Bronchial epithelial cell (primary cell): Measurements from ENCODE around the gene MBTD1. TPM values are rescaled to one million over a fixed set of nuclear protein-coding genes. Genes with fewer than 3 reads are reported as not detected.

Source experiments
- DNase-seq: peaks from one replicate; pipeline ENCODE4 v3.0.0-alpha.2; 2010; ENCODE audit warnings: low read depth
- FAIRE-seq: peaks from 2 replicates; lab custom pipeline; 2011; peaks lifted over from hg19 to GRCh38; lab: Jason Lieb, UNC
- H3K27me3 ChIP-seq: 2 replicates; pipeline ENCODE4 v1.5.1; 2011; ENCODE audit warnings: low read length; ENCODE audit not compliant: control insufficient read depth, insufficient read depth
- H3K36me3 ChIP-seq: 2 replicates; pipeline ENCODE4 v1.5.1; 2011; ENCODE audit warnings: low read length; ENCODE audit not compliant: control insufficient read depth, insufficient read depth
- H3K4me3 ChIP-seq: 2 replicates; pipeline ENCODE4 v1.5.1; 2011; ENCODE audit warnings: mild to moderate bottlenecking, low read depth, low read length, control low read depth
- CTCF ChIP-seq: IDR thresholded peaks from 2 replicates; pipeline ENCODE4 v1.5.1; 2011; ENCODE audit warnings: mild to moderate bottlenecking, moderate library complexity, low read length, control low read depth, inconsistent platforms; ENCODE audit not compliant: insufficient read depth, severe bottlenecking
- total RNA-seq: library from RNA; depleted of rRNA; stranded (reverse); fragments of >200 nt; gene quantifications from 2 replicates; pipeline ENCODE4 v1.2.1, GENCODE V29; 2014

MBTD1 gene
- total RNA-seq, 1 donor from 2014 or later = 10.5 TPM

DNA sequence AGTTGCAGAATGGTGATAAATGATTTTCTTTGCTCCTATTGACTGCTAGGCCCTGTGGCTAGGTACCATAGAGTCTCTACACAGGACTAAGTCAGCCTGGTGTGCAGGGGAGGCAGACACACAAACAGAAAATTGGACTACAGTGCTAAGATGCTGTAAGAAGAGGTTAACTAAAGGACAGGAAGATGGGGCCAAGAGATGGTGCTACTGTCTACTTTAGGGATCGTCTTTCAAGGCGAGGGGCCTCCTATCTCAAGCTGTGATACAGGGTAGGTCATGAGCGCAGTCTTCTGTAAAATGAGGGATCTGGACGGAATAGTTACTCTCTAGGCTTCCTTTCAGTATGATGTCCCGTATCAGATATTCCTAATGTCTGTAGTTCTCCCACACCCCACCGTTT lies 105.7 kb downstream of the MBTD1 start:
- FAIRE-seq (no peak), DNase-seq (no peak)
- H3K4me3 ChIP-seq = peak overlapping the region; percentile 58
- TF ChIP-seq CTCF = no peak
- H3K27me3 ChIP-seq = no peaks in the 10 kb centered on the region
- H3K36me3 ChIP-seq = peaks cover 5% of the 10 kb centered on the region

GRCh38 chr17:51153210-51154072 lies 106.4 kb downstream of the MBTD1 start, which contains the start of gene NME1:
NME1 (plus strand) TSS chr17:51153559; CDS start chr17:51155655, 2,096 bp downstream.
- Histone ChIP-seq H3K4me3 (peak within 1 kb of the TSS; percentile 58), H3K27me3 (no peaks in the 10 kb centered on the region), H3K36me3 (peaks cover 5% of the 10 kb centered on the region)
- TF ChIP-seq CTCF = peak; percentile 90
- DNase-seq = peak; percentile 99
- FAIRE-seq = no peak

DNA sequence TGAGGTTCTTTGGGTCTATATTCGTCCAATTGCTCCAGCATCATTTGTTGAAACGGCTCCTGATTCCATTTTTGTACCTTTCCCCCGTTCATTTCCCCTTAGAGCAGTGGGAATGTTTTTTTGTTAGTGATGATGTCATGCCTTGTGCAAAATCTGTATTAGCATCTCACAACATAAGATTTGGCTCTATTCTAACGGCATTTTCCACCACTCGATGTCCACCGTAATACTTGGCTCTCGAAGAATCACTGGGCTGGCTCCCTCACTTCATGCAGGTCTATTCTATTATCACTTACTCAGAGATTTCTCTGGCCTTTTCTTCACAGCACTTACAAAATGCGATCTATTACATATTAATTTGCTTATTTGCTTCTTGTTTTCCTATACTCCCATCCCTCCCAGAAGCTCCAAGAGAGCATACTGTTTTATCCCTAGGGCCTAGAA lies 107.1 kb downstream of the MBTD1 start:
- TF ChIP-seq CTCF = no peak
- no peak for FAIRE-seq
- no peaks in the 10 kb centered on the region for H3K27me3 ChIP-seq
- no peak overlapping the region for H3K4me3 ChIP-seq
- peaks cover 5% of the 10 kb centered on the region for H3K36me3 ChIP-seq
- DNase-seq = peak; percentile 29

GRCh38 chr17:51150932-51151331 lies 108.9 kb downstream of the MBTD1 start:
- no peak for TF ChIP-seq CTCF
- Histone ChIP-seq H3K4me3 (no peak overlapping the region), H3K27me3 (no peaks in the 10 kb centered on the region), H3K36me3 (no peaks in the 10 kb centered on the region)
- DNase-seq = no peak
- no peak for FAIRE-seq

DNA sequence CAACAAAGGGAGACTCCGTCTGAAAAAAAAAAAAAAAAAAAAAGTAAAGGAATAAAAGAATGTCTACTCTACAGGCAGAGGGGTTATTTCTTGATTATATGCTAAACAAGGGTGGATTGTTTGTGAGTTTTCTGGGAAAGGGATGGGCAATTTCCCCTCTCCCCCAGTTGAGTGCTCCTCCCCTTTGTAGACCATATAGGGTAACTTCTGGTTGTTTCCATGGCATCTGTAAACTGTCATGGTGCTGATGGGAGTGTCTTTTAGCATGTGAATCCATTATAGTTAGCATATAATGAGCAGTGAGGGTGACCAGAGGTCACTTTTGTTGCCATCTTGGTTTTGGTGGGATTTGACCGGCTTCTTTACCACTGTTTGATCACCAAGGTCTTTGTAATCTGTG lies 110.7 kb downstream of the MBTD1 start:
- DNase-seq (no peak), FAIRE-seq (no peak)
- TF ChIP-seq CTCF = no peak
- Histone ChIP-seq H3K27me3 (no peaks in the 10 kb centered on the region), H3K36me3 (no peaks in the 10 kb centered on the region), H3K4me3 (no peak overlapping the region)

DNA sequence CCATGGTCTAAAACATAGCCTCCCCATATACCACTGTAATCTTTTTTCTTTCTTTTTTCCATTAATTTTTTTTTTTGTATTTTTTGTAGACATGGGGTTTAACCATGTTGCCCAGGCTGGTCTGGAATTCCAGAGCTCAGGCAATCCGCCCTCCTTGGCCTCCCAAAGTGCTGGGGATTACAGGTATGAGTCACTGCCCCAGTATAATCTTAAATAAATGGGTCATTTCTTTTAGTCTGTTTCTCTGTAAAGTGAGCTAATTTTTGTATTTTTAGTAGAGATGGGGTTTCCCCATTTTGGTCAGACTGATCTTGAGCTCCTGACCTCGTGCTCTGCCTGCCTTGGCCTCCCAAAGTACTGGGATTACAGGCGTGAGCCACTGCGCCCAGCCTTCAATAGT lies 112.2 kb downstream of the MBTD1 start:
- Histone ChIP-seq H3K4me3 (no peak overlapping the region), H3K36me3 (no peaks in the 10 kb centered on the region), H3K27me3 (no peaks in the 10 kb centered on the region)
- FAIRE-seq (no peak), DNase-seq (no peak)
- TF ChIP-seq CTCF = no peak
